ENCODE data around the gene CLCN1.
"Not testable (repeated sequence)": the region's sequence is repeated elsewhere in the genome, so short reads cannot be mapped to it uniquely, and the experiment has no call there.

CLCN1 gene

GRCh38 chr7:143315776-143316175 lies at the start of gene CLCN1:
Gene CLCN1, plus strand, starts transcription at chr7:143316111. Its CDS starts 102 bp downstream, at chr7:143316213.
- DNase-seq, result no peak

- DNase-seq, result no peak
Observed at GRCh38 chr7:143269251-143269650, 46.7 kb upstream of the CLCN1 start.

GRCh38 chr7:143271240-143271639 lies 44.7 kb upstream of the CLCN1 start:
- no peak for DNase-seq

- DNase-seq, result no peak
Observed at GRCh38 chr7:143272871-143273270, 43.0 kb upstream of the CLCN1 start.

- DNase-seq, result peak in 1 of 2 donors; percentile 68
Observed at GRCh38 chr7:143279186-143280098, 36.5 kb upstream of the CLCN1 start.

GRCh38 chr7:143280160-143280559 lies 35.8 kb upstream of the CLCN1 start:
- DNase-seq, result no peak

- no peak for DNase-seq
Observed at GRCh38 chr7:143280566-143280965, 35.3 kb upstream of the CLCN1 start.

GRCh38 chr7:143281529-143281928 lies 34.4 kb upstream of the CLCN1 start:
- no peak for DNase-seq

- DNase-seq, result no peak
Observed at GRCh38 chr7:143282124-143282523, 33.8 kb upstream of the CLCN1 start.

GRCh38 chr7:143283381-143283780 lies 32.5 kb upstream of the CLCN1 start:
- DNase-seq, result no peak

GRCh38 chr7:143284591-143285469 lies 31.1 kb upstream of the CLCN1 start, which contains the start of gene TMEM139:
Gene TMEM139, plus strand, starts transcription at chr7:143284958. Its CDS starts 1,000 bp downstream, at chr7:143285958.
- DNase-seq, result no peak

GRCh38 chr7:143285470-143285778 lies 30.5 kb upstream of the CLCN1 start:
- DNase-seq, result no peak

GRCh38 chr7:143285806-143286521 lies 29.9 kb upstream of the CLCN1 start:
- DNase-seq, result no peak

GRCh38 chr7:143286522-143286890 lies 29.4 kb upstream of the CLCN1 start:
- no peak for DNase-seq

- DNase-seq, result no peak
Observed at GRCh38 chr7:143287339-143287934, 28.5 kb upstream of the CLCN1 start.

GRCh38 chr7:143287935-143288826 lies 27.7 kb upstream of the CLCN1 start, which contains the start of gene CASP2:
Gene CASP2, plus strand, starts transcription at chr7:143288351. Its CDS starts 105 bp downstream, at chr7:143288456.
- peak; percentile 99 for DNase-seq

GRCh38 chr7:143288836-143289235 lies 27.1 kb upstream of the CLCN1 start:
- no peak for DNase-seq

GRCh38 chr7:143289421-143289820 lies 26.5 kb upstream of the CLCN1 start:
- no peak for DNase-seq

- DNase-seq, result not testable (repeated sequence)
Observed at GRCh38 chr7:143289888-143290287, 26.0 kb upstream of the CLCN1 start.

GRCh38 chr7:143290293-143290692 lies 25.6 kb upstream of the CLCN1 start:
- DNase-seq, result no peak

- DNase-seq, result no peak
Observed at GRCh38 chr7:143292876-143293275, 23.0 kb upstream of the CLCN1 start.
